Fibroblast of skin of left biceps (primary cell): ENCODE measurements around the gene CRK.
"Not testable (repeated sequence)": the region's sequence is repeated elsewhere in the genome, so short reads cannot be mapped to it uniquely, and the experiment has no call there.

Source experiments
- DNase-seq, 2 experiments: peaks; one replicate each; pipeline ENCODE4 v3.0.0-alpha.2; 2013; ENCODE audit warnings: low read depth in 2 of 2

CRK gene

DNA sequence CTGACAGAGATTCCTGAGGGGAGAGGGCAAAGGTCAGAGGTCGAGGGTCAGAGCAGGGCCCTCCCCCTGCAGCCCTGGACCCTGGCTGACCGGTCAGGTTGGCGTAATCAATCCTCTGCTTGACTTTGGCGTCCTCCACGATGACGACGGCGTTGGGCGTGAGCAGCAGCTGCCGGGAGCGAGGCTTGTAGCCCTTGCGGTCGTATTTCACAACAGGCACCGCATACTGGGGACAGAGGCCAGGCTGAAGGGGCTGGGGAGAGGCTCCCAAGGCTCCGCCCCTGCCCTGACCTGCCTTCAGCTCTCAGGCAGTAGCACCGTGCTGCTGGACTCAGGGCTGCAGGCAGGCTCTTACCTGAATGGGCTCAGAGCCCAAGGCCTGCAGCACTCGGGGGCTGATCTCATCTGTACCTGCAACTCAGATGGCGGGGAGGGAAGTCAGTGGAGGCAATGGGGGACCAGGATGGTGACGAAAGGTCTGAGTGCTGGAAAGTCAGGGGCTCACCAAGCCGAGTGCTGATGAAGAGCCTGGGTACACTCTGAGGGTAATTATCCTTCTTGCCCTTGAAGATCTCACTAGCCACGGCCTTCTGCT lies 12.0 kb upstream of the CRK start:
- DNase-seq = no peak

- no peak for DNase-seq
Measured at GRCh38 chr17:1467258-1467657, 11.2 kb upstream of the CRK start.

GRCh38 chr17:1464186-1464585 lies 8.2 kb upstream of the CRK start:
- DNase-seq = no peak

DNA sequence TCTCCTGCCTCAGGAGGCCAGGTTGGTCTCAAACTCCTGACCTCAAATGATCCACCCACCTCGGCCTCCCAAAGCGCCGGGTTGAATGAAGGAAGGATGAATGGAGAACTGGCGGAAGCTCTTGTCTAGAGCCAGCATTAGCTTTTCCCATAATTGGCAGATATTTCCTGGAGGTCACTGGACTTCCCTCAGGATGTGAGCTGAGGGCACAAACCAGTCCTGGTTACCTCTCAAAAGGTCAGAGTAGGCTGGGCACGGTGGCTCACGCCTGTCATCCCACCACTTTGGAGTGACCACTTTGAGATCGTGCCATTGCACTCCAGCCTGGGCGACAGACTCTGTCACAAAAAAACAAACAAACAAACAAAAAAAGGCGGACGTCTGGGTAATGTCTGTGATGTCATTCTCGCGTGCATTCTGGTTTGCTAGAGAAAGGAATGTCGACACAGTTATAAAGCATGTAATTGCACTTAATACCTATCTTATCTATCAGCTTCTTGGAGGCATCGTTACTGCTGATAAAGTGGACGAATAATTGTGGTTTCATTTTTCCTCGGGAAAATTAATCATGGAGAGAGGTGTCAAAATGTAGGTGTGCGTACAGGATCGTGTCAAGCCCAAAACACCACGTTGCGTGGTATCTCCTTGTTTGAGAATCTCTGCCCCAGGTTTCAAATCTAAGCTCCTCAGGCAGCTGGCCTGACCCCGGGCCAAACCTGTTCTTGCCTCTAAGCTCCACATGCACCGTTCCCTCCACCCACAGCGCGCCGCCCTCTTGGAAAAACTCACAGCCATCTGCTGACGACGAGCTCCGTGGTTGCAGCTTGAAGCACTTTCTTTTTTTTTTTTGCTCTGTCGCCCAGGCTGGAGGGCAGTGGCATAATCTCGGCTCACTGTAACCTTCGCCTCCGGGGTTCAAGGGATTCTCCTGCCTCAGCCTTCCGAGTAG lies 6.4 kb upstream of the CRK start:
- DNase-seq = no peak

GRCh38 chr17:1461198-1461944 lies 5.3 kb upstream of the CRK start:
- no peak for DNase-seq

GRCh38 chr17:1460233-1460632 lies 4.2 kb upstream of the CRK start:
- no peak for DNase-seq

DNA sequence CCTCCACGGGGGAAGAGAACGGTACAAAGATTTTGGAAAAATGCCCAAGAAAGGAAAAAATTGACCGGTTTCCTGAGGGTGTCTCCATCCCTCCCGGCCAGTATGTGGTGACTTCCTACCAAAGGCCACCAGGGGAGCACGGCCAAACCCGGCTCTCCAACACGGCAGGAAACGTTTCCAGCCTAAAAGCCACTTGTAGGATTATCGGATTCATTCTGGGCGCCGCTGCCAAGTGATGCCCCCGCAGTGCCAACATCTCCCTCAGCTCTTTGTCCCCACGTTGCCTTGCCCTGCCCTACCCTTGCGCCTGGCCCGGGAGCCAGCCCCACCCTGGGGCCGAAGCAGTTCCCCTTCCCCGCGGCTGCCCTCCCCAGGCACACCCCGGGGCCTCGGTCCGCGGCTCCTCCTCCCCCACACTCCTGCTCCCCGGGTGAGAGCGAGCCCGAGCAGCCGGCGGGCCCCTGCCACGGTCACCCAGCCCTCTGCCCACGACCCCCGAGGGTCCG lies 688 bp downstream of the CRK start:
- peak in 1 of 2 experiments; percentile 16 for DNase-seq

- no peak for DNase-seq
Measured at GRCh38 chr17:1454541-1454940, 1.5 kb downstream of the CRK start.

DNA sequence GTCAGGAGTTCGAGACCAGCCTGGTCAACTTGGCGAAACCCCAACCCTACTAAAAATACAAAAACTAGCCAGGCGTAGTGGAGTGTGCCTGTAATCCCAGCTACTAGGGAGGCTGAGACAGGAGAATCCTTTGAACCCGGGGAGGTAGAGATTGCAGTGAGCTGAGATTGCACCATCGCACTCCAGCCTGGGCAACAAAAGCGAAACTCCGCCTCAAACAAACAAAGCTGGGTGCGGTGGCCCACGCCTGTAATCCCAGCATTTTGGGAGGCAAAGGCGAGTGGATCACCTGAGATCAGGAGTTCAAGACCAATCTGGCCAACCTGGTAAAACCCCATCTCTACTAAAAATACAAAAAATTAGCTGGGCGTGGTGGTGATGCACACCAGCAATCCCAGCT lies 2.3 kb downstream of the CRK start:
- DNase-seq = not testable (repeated sequence)

- no peak for DNase-seq
Measured at GRCh38 chr17:1452836-1453235, 3.2 kb downstream of the CRK start.

- not testable (repeated sequence) for DNase-seq
Measured at GRCh38 chr17:1450261-1450660, 5.8 kb downstream of the CRK start.

GRCh38 chr17:1449412-1449967 lies 6.5 kb downstream of the CRK start:
- no peak for DNase-seq

DNA sequence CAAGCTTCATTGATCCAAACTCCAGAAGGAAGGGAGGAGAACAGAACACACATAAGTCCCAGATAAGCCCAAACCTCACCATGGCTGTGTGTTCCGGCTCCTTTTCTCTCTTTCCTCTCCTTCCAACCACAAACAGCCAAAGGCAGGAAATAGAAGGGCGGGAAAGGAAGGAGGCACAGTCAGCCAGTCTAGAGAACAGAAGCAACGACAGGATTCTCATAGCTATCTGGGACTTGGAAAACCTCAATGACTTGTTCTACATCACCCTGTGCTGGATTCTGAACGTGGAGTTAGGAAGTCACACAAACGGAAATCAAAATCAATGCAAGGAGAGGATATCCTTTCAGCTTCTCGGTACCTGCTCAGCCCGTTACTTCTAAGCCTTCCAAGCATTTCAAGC lies 9.0 kb downstream of the CRK start:
- DNase-seq = no peak

DNA sequence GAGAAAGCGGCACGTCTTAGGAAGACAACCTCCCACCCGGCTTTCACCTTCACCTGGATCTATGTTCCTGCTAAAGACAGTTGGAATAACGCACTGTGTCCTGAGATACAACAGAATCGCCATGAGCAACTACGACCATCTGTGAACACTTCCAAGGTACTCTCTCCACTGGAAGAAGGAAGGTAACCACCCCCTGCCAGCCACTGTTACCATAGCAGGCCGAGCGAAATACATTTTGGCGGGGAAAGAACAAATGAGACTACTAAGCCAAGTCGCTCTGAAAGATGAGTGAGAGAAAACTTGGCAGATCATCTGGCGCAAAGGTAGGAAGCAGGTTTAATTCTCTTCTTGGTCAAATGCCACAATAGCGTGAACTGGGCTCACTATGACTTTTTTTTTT lies 9.8 kb downstream of the CRK start:
- DNase-seq = no peak

DNA sequence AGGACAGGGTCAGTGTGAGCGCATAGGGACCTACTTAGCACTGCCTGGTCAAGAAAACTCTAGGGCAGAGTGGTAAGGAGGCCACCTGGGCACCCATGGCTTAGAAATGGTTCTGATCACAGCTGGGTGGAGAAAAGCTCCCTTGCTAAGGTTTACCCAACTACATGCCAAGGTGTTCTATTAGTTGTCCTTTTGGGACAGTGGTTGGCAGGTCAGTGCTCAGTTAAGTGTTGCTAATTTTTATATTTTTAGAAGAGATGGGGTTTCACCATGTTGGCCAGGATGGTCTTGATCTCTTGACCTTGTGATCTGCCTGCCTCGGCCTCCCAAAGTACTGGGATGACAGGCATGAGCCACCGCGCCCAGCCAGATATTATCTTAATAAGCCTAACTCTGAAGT lies 10.3 kb downstream of the CRK start:
- not testable (repeated sequence) for DNase-seq

GRCh38 chr17:1442721-1443120 lies 13.3 kb downstream of the CRK start:
- DNase-seq = not testable (repeated sequence)

GRCh38 chr17:1442187-1442586 lies 13.8 kb downstream of the CRK start:
- no peak for DNase-seq

GRCh38 chr17:1440921-1441320 lies 15.1 kb downstream of the CRK start:
- DNase-seq = no peak

GRCh38 chr17:1438593-1439083 lies 17.4 kb downstream of the CRK start:
- DNase-seq = peak; percentile 31 to 47

GRCh38 chr17:1435326-1435725 lies 20.7 kb downstream of the CRK start:
- DNase-seq = no peak

GRCh38 chr17:1434150-1434549 lies 21.9 kb downstream of the CRK start:
- DNase-seq = no peak

GRCh38 chr17:1431631-1432104 lies 24.4 kb downstream of the CRK start:
- DNase-seq = no peak
